Measurements from ENCODE around the gene KCNIP4.

DNA sequence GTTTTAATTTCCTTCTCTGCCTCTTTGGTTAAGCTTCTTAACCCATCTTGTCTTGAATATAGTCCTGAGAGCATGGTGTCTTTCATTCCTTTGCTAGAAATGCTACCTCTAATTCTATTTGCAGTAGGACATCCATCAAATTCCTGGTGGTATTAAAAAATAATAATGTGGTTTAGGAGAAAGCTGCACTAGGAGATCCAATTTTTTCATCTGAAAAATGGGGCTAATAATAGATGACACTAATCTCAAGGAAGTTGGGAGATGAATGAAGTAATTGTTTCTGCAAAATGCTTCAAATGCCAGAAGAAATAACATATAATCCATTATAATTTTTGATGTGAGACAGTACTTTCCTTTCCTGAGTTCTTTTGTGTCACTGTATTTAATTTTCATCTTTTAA, 1053.4 kb downstream of the KCNIP4 start:
- TF ChIP-seq POLR2A (IDR thresholded peaks at IDR 0.05): no peak
- TF ChIP-seq, protein P1, sequence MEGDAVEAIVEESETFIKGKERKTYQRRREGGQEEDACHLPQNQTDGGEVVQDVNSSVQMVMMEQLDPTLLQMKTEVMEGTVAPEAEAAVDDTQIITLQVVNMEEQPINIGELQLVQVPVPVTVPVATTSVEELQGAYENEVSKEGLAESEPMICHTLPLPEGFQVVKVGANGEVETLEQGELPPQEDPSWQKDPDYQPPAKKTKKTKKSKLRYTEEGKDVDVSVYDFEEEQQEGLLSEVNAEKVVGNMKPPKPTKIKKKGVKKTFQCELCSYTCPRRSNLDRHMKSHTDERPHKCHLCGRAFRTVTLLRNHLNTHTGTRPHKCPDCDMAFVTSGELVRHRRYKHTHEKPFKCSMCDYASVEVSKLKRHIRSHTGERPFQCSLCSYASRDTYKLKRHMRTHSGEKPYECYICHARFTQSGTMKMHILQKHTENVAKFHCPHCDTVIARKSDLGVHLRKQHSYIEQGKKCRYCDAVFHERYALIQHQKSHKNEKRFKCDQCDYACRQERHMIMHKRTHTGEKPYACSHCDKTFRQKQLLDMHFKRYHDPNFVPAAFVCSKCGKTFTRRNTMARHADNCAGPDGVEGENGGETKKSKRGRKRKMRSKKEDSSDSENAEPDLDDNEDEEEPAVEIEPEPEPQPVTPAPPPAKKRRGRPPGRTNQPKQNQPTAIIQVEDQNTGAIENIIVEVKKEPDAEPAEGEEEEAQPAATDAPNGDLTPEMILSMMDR (IDR thresholded peaks at IDR 0.05): no peak

Data from tibial nerve (tissue), 3 donors.